Sigmoid colon (tissue), 4 donors: ENCODE data around the gene EFNA5.

Source experiments
- EP300 ChIP-seq, 4 donors: sonication (generic); formaldehyde crosslinking; IDR thresholded peaks; one replicate each; pipeline ENCODE4 v1.6.1; 2017; ENCODE audit warnings: antibody characterized with exemption in 4 of 4
- POLR2AphosphoS5 ChIP-seq, 4 donors: sonication (generic); formaldehyde crosslinking; IDR thresholded peaks; one replicate each; pipeline ENCODE4 v1.6.1; 2017; ENCODE audit warnings: antibody characterized with exemption in 4 of 4
- TF ChIP-seq, protein P1 (sequence below), 4 experiments: fragments of 450-650 bp in 3 of 4; fragments of 200-600 bp in 1 of 4; IDR thresholded peaks; one replicate each; pipeline ENCODE4 v1.5.1; 2016 to 2019; ENCODE audit warnings: antibody characterized with exemption in 4 of 4, mild to moderate bottlenecking in 3 of 4, moderate library complexity in 2 of 4

DNA sequence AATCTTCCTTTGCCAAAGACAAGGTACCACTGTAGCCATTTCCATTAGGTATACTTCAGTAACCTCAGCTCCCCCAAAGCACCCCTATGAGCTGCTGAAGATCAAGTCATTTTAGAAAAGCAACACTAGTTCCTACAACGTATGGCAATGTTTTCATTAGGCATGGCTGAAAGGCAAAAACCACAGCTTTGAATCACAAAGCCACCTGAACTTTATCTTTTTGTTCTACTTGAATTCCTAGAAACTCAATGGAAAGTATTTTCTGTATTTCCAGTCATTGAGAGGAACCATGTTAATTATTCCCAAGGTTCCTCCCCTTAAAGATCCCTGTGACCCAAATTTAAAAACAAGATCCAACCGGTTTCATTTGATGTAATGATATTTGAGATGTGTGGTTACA, 152.1 kb downstream of the EFNA5 start:
- TF ChIP-seq, protein P1, sequence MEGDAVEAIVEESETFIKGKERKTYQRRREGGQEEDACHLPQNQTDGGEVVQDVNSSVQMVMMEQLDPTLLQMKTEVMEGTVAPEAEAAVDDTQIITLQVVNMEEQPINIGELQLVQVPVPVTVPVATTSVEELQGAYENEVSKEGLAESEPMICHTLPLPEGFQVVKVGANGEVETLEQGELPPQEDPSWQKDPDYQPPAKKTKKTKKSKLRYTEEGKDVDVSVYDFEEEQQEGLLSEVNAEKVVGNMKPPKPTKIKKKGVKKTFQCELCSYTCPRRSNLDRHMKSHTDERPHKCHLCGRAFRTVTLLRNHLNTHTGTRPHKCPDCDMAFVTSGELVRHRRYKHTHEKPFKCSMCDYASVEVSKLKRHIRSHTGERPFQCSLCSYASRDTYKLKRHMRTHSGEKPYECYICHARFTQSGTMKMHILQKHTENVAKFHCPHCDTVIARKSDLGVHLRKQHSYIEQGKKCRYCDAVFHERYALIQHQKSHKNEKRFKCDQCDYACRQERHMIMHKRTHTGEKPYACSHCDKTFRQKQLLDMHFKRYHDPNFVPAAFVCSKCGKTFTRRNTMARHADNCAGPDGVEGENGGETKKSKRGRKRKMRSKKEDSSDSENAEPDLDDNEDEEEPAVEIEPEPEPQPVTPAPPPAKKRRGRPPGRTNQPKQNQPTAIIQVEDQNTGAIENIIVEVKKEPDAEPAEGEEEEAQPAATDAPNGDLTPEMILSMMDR (IDR thresholded peaks at IDR 0.05) = no peak
- TF ChIP-seq EP300 (IDR thresholded peaks at IDR 0.05) = no peak
- TF ChIP-seq POLR2AphosphoS5 (IDR thresholded peaks at IDR 0.05) = no peak
